ENCODE measurements around the gene RBMY1J.
"Not testable (repeated sequence)": the region's sequence is repeated elsewhere in the genome, so short reads cannot be mapped to it uniquely, and the experiment has no call there.

RBMY1J gene

DNA sequence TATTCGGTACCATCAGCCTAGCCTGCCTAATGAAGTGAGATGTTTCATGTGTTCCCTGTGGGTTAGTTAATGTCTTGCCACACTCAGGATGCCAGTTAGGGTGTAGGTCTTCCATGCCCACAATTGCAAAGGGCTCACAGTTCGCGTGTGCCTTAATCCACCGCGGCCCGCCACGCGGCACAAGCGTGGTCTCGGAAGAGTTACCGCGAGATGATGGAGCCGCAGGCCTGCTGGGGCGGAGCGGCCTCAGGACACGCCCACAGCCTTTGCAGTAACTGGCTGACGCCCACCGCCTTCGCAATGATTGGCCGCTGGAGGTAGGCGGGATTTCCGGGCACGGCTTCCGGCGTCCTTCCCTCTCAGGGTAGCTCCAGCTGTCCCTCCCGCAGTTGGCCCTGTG, at the start of gene RBMY1J:
Gene RBMY1J, plus strand, starts transcription at position 301 of the 400 bp plus-strand sequence. CDS start 2,038 bp downstream, outside the sequence.
- DNase-seq = not testable (repeated sequence)

DNA sequence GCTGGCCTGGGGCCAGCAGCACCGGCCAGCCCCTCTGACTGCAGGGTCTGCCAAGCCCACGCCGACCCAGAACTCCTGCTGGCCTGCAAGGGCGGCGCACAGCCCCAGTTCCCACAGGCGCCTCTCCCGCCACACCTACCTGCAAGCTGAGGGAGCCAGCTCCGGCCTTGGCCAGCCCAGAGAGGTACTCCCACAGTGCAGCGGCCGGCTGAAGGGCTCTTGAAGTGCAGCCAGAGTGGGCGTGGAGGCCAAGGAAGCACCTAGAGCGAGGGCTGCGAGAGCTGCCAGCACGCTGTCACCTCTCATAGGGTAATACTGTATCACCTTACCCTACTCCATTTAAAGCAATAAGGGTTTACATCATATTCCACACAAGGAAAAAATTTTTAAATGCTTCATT, 35.8 kb upstream of the RBMY1J start:
- DNase-seq = no peak

DNA sequence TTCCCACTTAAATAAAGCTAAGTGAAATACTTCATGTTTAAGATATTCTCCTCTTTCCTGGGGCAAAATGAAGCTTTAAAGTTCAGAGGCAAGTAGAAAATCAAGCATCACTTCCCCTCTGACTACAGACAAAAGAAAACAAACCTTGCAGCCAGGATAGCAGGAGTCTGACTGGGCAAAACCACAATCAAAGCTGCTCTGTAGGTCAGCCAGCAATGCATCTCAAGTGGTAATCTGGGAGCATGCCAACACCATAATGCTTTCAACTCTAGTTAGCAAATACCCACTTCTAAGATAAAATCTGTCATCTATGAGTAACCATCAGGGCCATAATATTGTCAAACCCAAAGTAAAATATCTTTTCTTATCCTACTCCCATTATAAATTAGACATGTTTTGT, 32.6 kb upstream of the RBMY1J start:
- DNase-seq = no peak

GRCh38 chrY:22373494-22373893, 29.7 kb upstream of the RBMY1J start:
- DNase-seq = no peak

DNA sequence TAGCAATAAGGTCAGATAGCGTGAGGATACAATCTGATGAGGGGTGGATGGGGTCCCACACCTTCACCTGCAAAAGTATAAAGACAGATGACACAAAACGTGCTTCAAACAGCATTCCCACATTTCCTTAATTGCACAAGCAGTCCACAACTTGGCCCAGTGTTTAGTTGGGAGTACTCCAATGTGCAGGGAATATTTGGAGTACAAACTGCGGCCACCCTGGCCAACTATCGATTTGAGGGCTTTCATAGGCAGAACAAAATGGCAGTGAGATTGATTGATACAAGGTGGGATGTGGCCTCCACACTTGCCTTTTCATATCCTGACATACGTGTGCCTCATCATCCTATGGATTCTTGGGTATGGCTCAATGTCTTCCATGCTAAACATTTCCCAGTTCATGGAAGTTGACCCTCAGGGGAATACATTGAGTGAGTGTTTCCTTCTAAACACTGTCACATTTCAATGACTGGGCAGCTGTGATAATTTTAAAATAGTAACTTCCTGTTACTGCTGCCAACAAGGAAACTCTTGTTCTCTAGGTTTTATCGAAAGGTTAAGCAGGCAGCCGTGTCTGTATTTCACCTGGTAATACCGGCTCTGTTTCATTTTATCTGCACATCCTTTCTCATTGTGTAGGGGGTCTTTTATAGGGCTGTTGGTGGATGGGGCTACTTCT, 41.6 kb downstream of the RBMY1J start:
- DNase-seq = not testable (repeated sequence)

DNA sequence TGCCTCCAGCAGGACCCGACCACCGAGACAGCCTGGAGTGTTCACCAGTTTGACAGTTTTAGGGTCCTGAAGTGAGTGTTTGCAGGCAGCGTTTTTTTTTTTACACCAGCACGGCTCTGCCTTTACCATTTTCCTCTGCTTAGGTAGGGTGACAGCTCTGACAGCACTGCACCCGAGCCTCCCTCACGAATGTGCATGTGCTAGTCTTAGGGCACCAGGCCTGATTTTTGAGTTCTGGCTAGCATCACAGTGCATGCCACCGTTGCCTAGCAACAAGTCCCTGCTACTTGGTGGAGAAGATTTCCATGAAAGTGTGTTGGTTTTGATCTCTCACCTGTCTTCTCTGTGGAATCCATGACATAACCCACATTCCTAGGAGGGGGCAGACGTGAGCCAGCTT, 52.3 kb downstream of the RBMY1J start:
- DNase-seq = not testable (repeated sequence)

- not testable (repeated sequence) for DNase-seq
Observed at GRCh38 chrY:22461962-22462361, 58.8 kb downstream of the RBMY1J start.
